Measurements from ENCODE around the gene KCNG2. TPM values are rescaled to one million over a fixed set of nuclear protein-coding genes. Genes with fewer than 3 reads are reported as not detected.

KCNG2 gene
- total RNA-seq, 2 experiments from 2014 or later = not detected

GRCh38 chr18:79947054-79947755 is 149.5 kb downstream of the KCNG2 start:
- intact Hi-C loops (cut with micrococcal nuclease) = loop anchor here (10.0 kb wide), 1 partner anchor 262 kb away; no protein-coding TSS in a partner anchor
- H3K4me3 Mint-ChIP-seq = no peak overlapping the region
- H3K27me3 Mint-ChIP-seq = no peaks in the 10 kb centered on the region
- peaks cover 19% of the 10 kb centered on the region for H3K36me3 Mint-ChIP-seq (ENCODE audit: low read depth)
- no peak for ATAC-seq
- peaks cover 55% of the 10 kb centered on the region for H3K4me1 Mint-ChIP-seq (ENCODE audit: low read depth)
- ChIA-PET CTCF (no interaction called here), POLR2A (interaction anchor here (0.6 kb wide), 1 partner anchor 100 kb away, joined by 4 read pairs; no protein-coding TSS in a partner anchor)
- no peak overlapping the region for H3K27ac Mint-ChIP-seq
- DNase-seq = no peak
- no peaks in the 10 kb centered on the region for H3K9me3 Mint-ChIP-seq
- TF ChIP-seq CTCF (IDR thresholded peaks at IDR 0.05) = no peak

GRCh38 chr18:79947881-79948610 is 150.3 kb downstream of the KCNG2 start:
- no peak for TF ChIP-seq CTCF (IDR thresholded peaks at IDR 0.05)
- POLR2A ChIA-PET = interaction anchor here (0.6 kb wide), 1 partner anchor 99 kb away, joined by 4 read pairs; no protein-coding TSS in a partner anchor
- Mint-ChIP-seq H3K27ac (no peak overlapping the region), H3K9me3 (no peaks in the 10 kb centered on the region), H3K36me3 (ENCODE audit: low read depth) (peaks cover 11% of the 10 kb centered on the region), H3K27me3 (no peaks in the 10 kb centered on the region), H3K4me1 (ENCODE audit: low read depth) (peaks cover 51% of the 10 kb centered on the region), H3K4me3 (no peak overlapping the region)
- DNase-seq (no peak), ATAC-seq (no peak)
- CTCF ChIA-PET = no interaction called here
- intact Hi-C loops (cut with micrococcal nuclease) = loop anchor here (10.0 kb wide), 1 partner anchor 263 kb away; no protein-coding TSS in a partner anchor

GRCh38 chr18:79948719-79949411 is 151.1 kb downstream of the KCNG2 start:
- DNase-seq = no peak
- Mint-ChIP-seq H3K4me3 (no peak overlapping the region), H3K27me3 (no peaks in the 10 kb centered on the region), H3K36me3 (ENCODE audit: low read depth) (peaks cover 11% of the 10 kb centered on the region), H3K9me3 (no peaks in the 10 kb centered on the region), H3K4me1 (ENCODE audit: low read depth) (peaks cover 48% of the 10 kb centered on the region), H3K27ac (no peak overlapping the region)
- ChIA-PET CTCF (no interaction called here), POLR2A (interaction anchor here (1.0 to 1.1 kb wide), 2 partner anchors 13 to 35 kb away, joined by 3 to 4 read pairs; no protein-coding TSS in a partner anchor)
- intact Hi-C loops (cut with micrococcal nuclease) = loop anchor here (10.0 kb wide), 1 partner anchor 264 kb away; no protein-coding TSS in a partner anchor
- no peak for TF ChIP-seq CTCF (IDR thresholded peaks at IDR 0.05)
- no peak for ATAC-seq

Other genes with a start within 250 kb of the KCNG2 start
- 10 to 100 TPM; 54.9 to 55.6 TPM for gene CTDP1, start 118.1 kb upstream of the KCNG2 start, total RNA-seq
- 10 to 100 TPM; 28.2 to 29.7 TPM for gene SLC66A2, start 153.7 kb downstream of the KCNG2 start, total RNA-seq
- gene HSBP1L1, start 166.7 kb downstream of the KCNG2 start, total RNA-seq = 1 to 10 TPM; 5.1 TPM
- gene TXNL4A, start 190.6 kb downstream of the KCNG2 start, total RNA-seq = 100 to 1,000 TPM; 172 to 189 TPM
- 10 to 100 TPM; 41.7 to 45.5 TPM for gene RBFA, start 236.5 kb downstream of the KCNG2 start, total RNA-seq